ENCODE results near the gene TMEM184A. TPM values are rescaled to one million over a fixed set of nuclear protein-coding genes. Genes with fewer than 3 reads are reported as not detected.

TMEM184A gene
- total and polyA plus RNA-seq, 2 of the 4 experiments (the other 2 are of a cell fraction): 0.36 to 1.9 TPM

DNA sequence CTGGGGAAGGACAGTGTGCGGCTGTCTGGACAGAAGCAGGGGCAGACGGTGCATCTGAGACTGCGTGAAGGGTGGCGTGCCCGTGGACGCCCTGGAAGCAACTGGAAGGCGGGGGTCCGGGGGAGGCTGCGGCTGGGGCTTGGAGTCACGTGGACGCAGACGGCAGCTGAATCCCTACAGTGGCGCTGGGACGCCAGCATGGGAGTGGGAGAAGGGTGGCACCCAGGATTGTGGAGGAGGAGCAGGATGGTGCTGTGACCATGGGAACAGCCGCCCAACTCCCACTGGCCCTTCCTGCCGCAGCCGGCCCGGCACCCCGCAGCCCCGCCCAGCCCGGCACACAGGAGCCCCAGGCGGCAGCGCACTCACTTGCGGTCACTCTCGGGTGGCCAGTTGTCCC is 61.6 kb downstream of the TMEM184A start:
- no peak overlapping the region for H3K56ac ChIP-seq (ENCODE audit: extremely low read depth, insufficient read depth, low read length)
- H3K4me2 ChIP-seq (ENCODE audit: low read depth, low read length): no peak overlapping the region
- intact Hi-C loops (cut with micrococcal nuclease): no loop called here
- WGBS, 2 experiments (ENCODE audit: extremely low coverage in 2 of 2, insufficient read length in 1 of 2): 81% methylated on average over 10 of the region's 25 CpGs; no CpG with 5 or more reads in 1 of the 2 experiments
- no peaks in the 10 kb centered on the region for H3K27me3 ChIP-seq (ENCODE audit: control insufficient read depth, insufficient read depth, low read length)
- no peak for ATAC-seq (ENCODE audit: low read depth)
- no peak overlapping the region for H2BK15ac ChIP-seq (ENCODE audit: low read depth, low read length)
- no peak overlapping the region for H2AFZ ChIP-seq (replicated peaks; ENCODE audit: low read length, poor library complexity)
- no peak for DNase-seq
- no peak overlapping the region for H4K5ac ChIP-seq (ENCODE audit: low read depth, low read length)
- H3K18ac ChIP-seq (ENCODE audit: low read depth, low read length): no peak overlapping the region
- no peak overlapping the region for H3K4ac ChIP-seq (ENCODE audit: low read depth, low read length)
- no peak overlapping the region for H3K9ac ChIP-seq (ENCODE audit: low read depth, low read length)
- H3K9me3 ChIP-seq (ENCODE audit: control insufficient read depth, insufficient read depth, low read length): no peaks in the 10 kb centered on the region
- H4K20me1 ChIP-seq (ENCODE audit: insufficient read depth, low read length): 0 out of 2 replicates have a peak, but pooled peaks cover 4% of the 10 kb centered on the region
- H2BK5ac ChIP-seq (ENCODE audit: low read depth, low read length, poor library complexity, severe bottlenecking): no peak overlapping the region
- no TSS peak for BruUV-seq (replicated peaks)
- H3K9me1 ChIP-seq (ENCODE audit: insufficient read depth, low read length): no peaks in the 10 kb centered on the region
- no peak overlapping the region for H3K14ac ChIP-seq (replicated peaks; ENCODE audit: low read depth, low read length)
- peaks cover 62% of the 10 kb centered on the region for H3K36me3 ChIP-seq (ENCODE audit: control insufficient read depth, insufficient read depth, low read length)
- no peak overlapping the region for H2AK9ac ChIP-seq (replicated peaks; ENCODE audit: low read depth, low read length, poor library complexity)
- TF ChIP-seq, protein P1, sequence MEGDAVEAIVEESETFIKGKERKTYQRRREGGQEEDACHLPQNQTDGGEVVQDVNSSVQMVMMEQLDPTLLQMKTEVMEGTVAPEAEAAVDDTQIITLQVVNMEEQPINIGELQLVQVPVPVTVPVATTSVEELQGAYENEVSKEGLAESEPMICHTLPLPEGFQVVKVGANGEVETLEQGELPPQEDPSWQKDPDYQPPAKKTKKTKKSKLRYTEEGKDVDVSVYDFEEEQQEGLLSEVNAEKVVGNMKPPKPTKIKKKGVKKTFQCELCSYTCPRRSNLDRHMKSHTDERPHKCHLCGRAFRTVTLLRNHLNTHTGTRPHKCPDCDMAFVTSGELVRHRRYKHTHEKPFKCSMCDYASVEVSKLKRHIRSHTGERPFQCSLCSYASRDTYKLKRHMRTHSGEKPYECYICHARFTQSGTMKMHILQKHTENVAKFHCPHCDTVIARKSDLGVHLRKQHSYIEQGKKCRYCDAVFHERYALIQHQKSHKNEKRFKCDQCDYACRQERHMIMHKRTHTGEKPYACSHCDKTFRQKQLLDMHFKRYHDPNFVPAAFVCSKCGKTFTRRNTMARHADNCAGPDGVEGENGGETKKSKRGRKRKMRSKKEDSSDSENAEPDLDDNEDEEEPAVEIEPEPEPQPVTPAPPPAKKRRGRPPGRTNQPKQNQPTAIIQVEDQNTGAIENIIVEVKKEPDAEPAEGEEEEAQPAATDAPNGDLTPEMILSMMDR (conservative IDR thresholded peaks at IDR 0.05; ENCODE audit: low read depth, low read length): no peak
- TF ChIP-seq, protein P2, sequence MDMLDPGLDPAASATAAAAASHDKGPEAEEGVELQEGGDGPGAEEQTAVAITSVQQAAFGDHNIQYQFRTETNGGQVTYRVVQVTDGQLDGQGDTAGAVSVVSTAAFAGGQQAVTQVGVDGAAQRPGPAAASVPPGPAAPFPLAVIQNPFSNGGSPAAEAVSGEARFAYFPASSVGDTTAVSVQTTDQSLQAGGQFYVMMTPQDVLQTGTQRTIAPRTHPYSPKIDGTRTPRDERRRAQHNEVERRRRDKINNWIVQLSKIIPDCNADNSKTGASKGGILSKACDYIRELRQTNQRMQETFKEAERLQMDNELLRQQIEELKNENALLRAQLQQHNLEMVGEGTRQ (IDR thresholded peaks at IDR 0.05; ENCODE audit: low read depth, low read length): no peak
- TF ChIP-seq MAZ (IDR thresholded peaks at IDR 0.05; ENCODE audit: borderline replicate concordance, low read depth, low read length) (no peak), FOS (IDR thresholded peaks at IDR 0.05; ENCODE audit: low read depth, low read length) (no peak), RCOR1 (IDR thresholded peaks at IDR 0.05; ENCODE audit: insufficient replicate concordance, low read length) (no peak), CEBPB (IDR thresholded peaks at IDR 0.05; ENCODE audit: low read depth, low read length) (no peak)
- H2AK5ac ChIP-seq (ENCODE audit: low read depth, low read length): no peak overlapping the region
- no peak overlapping the region for H4K91ac ChIP-seq (ENCODE audit: insufficient read depth, low read depth, low read length)
- no peak overlapping the region for H3K23ac ChIP-seq (ENCODE audit: low read depth, low read length)
- no peak overlapping the region for H4K8ac ChIP-seq (ENCODE audit: low read depth in 2 of 2, low read length in 2 of 2)
- no peaks in the 10 kb centered on the region for H3K4me1 ChIP-seq (ENCODE audit: control insufficient read depth, insufficient read depth, low read length)
- no peak overlapping the region for H2BK120ac ChIP-seq (ENCODE audit: low read depth, low read length)
- H3K79me1 ChIP-seq (ENCODE audit: low read depth in 1 of 2, low read length in 2 of 2): peaks cover 0 to 11% of the 10 kb centered on the region in 2 experiments; a peak in 1 of 4 replicates
- no peak overlapping the region for H3K4me3 ChIP-seq (ENCODE audit: insufficient read depth, low read depth, low read length)
- H2BK20ac ChIP-seq (ENCODE audit: low read depth, low read length): no peak overlapping the region
- ChIA-PET POLR2A (ENCODE audit: unreplicated experiment) (no interaction called here), CTCF (no interaction called here)
- in situ Hi-C loops (cut with MboI; ENCODE audit: low sequenced_read_pairs): no loop called here
- dilution Hi-C loops (cut with HindIII; ENCODE audit: low sequenced_read_pairs, unreplicated experiment): no loop called here
- H3K27ac ChIP-seq (ENCODE audit: insufficient read depth, low read length): no peak overlapping the region
